Activated CD8-positive, alpha-beta memory T cell treated with anti-CD3 and anti-CD28 coated beads, Interleukin-2, amount 50 U/mL, for 24 hours (primary cell): ENCODE results near the gene ABCG8.

Source experiments
- DNase-seq: peaks from one replicate; pipeline ENCODE4 v3.0.0-alpha.2; 2020; ENCODE audit errors: extremely low read depth

ABCG8 gene

GRCh38 chr2:43826305-43827250, 12.2 kb upstream of the ABCG8 start:
- DNase-seq = no peak

GRCh38 chr2:43831543-43832294, 7.1 kb upstream of the ABCG8 start:
- DNase-seq = no peak

GRCh38 chr2:43832457-43832856, 6.3 kb upstream of the ABCG8 start:
- DNase-seq = no peak

GRCh38 chr2:43837033-43837432, 1.7 kb upstream of the ABCG8 start:
- DNase-seq = no peak

DNA sequence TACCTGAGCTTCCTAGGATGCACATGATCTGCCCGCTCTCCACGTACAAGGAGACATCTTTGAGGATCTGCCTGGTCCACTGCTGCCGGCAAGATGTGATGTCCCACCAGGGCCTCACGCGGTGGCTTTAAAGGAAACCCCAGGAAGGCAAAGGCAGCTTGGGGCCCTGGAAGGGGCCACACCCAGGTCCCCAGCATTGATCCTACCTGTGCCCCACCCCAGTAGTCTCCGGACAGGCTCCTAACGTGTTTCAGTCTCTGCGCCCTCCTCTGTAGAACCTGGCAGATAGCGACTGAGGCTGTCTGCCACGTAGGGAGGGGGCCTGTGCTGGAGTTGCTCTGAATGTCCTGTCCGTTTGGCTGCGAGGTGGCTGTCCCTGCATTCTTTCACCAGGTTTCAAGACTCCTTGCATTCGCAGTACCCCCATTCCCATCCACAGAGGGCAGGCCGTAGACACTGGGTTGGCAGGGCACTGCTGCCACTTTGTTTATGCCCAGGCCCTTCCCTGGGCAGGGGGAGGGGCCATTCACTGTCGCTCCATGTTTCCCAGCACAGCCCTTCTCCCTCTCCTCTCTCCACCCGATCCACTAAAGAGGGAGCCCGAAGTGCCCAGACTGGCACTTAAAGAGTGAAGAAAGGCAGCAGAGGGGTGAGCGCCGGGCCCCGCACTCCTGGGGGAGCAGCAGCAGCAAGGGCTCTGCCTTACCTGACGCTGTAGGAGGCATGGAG, 776 bp upstream of the ABCG8 start:
- DNase-seq = no peak

DNA sequence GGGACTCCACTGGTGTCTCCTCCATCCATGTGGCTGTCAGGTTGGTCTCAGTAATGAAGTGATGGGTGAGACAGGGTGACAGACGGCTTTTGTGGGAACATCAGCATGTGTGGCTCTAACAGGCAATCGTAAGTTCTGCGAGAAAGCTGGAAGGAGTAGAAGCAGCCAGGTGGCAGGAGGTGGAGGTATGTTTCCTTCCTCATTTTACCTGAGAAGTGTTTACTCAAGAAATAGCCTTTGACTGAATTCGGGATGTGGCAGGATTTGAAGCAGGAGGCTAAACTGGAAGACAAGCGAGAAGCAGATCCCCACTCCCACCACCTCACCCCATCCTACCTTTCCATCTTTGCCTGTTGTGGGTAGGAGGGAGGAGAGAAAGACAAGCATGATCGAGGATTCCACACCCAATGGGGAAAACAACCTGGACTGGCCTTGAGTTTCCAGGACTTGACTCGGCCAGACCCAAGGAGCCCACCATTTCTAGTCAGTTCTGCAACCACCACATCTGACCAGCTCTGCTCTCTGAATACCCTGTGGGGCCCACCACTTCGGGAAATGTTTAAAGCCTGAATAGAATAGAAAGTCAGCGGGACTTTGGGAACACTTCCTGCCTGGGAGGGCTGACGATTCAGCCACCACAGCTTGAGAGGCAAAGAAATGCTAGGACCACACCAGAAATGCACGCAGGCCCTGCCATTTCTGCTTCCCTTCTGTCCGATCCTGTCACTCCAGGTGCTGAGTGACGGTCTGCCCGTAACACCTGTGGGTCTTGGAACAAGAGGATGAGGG, 1.2 kb downstream of the ABCG8 start:
- DNase-seq = no peak

- DNase-seq = no peak
Observed at GRCh38 chr2:43840965-43841364, 2.2 kb downstream of the ABCG8 start.

DNA sequence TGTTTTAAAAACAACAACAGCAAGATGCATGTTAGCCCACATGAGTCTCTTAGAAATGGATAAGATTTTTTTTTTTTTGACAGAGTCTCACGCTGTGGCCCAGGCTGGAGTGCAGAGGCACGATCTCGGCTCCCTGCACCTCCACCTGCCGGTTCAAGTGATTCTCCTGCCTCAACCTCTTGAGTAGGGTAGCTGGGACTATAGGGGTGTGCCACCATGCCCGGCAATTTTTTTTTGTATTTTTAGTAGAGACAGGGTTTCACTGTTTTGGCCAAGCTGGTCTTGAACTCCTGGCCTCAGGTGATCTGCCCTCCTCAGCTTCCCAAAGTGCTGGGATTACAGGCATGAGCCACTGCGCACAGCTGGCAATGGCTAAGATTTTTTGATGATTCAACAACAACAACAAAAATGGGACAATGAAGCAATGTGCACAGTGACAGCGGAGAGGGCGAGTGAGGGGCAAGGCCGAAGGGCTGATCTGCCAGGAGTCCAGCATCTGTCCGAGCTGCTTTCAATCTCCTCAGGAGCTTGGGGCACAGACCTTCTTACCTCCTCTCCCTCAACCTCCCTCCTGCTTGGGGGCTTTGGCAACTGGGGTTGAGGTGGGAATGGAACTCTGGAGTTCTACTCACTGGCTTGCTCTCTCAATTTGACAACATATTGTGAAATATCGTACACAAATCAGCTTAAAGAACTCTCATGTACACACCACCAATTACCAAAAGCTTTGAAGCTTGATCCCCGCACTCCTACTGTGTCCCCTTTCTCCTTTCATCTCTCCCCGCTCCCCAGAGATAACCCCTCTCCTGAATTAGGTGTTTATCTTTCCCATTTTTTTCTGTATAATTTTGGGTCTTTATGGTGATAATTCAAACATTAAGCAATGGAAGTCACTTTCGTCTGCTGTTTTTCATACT, 3.4 kb downstream of the ABCG8 start:
- DNase-seq = no peak

DNA sequence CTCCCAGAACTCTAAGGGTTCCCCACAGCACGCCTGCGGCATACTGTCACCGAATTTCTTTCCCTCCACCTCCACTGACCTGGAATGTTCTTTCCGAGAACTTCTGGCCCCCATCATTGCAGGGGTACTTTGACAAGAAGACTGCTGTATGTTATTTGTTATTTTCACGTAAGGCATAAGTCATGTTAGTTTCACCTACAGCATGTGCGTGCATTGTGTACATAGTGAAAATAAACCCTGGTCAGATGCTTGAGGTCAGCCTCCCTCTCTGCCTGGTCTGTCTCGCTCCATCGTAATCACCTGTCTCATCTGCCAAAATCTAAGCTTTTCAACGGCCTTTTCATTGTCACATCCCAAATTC, 4.1 kb downstream of the ABCG8 start:
- DNase-seq = no peak

DNA sequence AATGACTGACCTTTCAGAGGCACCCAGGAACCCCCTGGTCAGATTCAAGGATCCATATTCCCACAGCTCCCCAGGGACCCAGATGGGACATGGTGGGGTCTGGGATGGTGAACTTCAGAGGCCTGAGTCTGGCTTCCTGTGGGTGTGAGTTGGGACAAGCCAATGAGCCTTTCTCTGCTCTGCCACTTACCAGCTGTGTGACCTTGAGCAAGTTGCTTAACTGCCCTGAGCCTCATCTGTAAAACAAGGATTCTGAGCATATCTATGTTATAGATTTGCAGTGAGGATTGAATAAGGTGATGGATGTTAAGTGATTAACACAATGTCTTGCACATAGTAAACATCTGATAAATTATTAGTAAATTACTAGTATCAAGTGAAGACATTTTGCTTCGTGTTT, 6.4 kb downstream of the ABCG8 start:
- DNase-seq = no peak

GRCh38 chr2:43846140-43846793, 7.5 kb downstream of the ABCG8 start:
- no peak for DNase-seq

DNA sequence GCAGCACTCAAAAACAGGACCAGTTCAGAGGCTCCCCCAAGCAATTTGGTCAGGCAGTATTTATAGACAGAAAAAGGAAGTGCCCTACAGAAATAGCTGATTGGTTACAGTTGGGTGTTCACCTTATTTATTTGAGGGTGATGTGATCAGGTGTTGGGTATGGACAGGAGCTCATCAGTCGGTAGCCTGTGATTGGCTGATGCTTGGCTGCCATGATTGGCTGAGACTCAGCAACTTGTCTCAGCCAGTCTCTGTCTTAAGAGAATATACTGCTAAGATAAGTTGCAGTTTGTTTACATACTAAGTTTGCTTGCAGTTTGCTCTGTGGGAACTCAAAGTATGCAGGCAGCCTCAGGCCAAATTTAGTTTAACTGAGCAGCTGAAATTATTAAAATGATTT, 9.4 kb downstream of the ABCG8 start:
- DNase-seq = no peak

- no peak for DNase-seq
Observed at GRCh38 chr2:43851011-43851980, 12.5 kb downstream of the ABCG8 start.

DNA sequence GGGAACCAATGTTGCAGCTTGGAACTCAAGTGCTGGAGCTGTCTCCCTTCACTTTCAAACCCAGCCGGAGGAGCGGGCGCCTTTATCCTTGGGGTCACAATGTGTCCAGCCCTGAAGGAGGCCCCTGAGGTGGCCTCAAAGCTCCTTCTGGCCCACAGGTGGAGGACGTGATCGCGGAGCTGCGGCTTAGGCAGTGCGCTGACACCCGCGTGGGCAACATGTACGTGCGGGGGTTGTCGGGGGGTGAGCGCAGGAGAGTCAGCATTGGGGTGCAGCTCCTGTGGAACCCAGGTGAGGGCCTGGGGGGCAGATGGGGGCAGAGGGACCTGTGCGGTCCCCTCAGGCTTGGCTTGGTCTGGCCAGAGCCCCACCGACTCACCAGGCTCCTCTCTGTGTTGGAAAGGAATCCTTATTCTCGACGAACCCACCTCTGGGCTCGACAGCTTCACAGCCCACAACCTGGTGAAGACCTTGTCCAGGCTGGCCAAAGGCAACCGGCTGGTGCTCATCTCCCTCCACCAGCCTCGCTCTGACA, 13.5 kb downstream of the ABCG8 start:
- DNase-seq = no peak

GRCh38 chr2:43853141-43854081, 14.6 kb downstream of the ABCG8 start:
- no peak for DNase-seq

- DNase-seq = no peak
Observed at GRCh38 chr2:43854671-43855070, 15.9 kb downstream of the ABCG8 start.

DNA sequence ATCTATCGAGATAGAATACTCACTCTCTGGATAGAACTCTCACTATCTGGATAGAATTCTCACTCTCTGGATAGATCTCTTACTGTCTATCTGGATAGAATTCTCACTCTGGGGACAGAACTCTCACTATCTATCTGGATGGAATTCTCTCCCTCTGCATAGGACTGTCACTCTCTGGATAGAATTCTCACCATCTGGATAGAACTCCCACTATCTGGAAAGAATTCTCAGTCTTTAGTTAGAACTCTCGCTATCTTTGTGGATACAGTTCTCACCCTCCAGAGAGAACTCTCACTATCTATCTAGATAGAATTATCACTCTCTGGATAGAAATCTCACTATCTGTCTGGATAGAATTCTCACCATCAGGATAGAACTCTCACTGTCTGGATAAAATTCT, 16.5 kb downstream of the ABCG8 start:
- no peak for DNase-seq
